ENCODE measurements around the gene SLC47A2. TPM values are rescaled to one million over a fixed set of nuclear protein-coding genes. Genes with fewer than 3 reads are reported as not detected.

Gene SLC47A2
- total RNA-seq, 1 donor from 2014 or later = 1.5 TPM

- peak; percentile 95 for DNase-seq
Observed at GRCh38 chr17:19727501-19728078, 11.2 kb upstream of the SLC47A2 start.

GRCh38 chr17:19726631-19727376 lies 10.4 kb upstream of the SLC47A2 start:
- DNase-seq = peak; percentile 45

GRCh38 chr17:19725486-19725885 lies 9.1 kb upstream of the SLC47A2 start:
- DNase-seq = no peak

GRCh38 chr17:19724501-19725420 lies 8.4 kb upstream of the SLC47A2 start:
- DNase-seq = no peak

DNA sequence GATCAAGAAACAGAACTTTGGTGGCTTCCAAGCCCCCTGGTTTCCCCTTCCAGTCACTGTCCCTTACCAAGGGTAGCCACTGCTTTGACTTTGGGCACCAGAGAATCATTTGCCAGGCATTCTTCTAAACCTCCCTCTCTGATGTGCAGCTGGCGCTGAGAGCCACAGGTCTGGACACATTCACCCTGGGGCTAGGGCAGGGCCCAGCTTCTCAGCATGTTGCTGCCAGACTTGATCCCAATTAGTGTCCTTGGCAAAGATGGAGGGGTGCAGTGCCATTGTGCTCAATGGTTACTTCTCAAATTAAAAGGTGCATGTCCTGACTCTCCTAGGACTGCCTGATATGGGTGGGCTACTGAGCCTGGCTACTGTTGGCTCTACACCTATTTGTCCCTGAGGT lies 7.6 kb upstream of the SLC47A2 start:
- DNase-seq = peak; percentile 46

DNA sequence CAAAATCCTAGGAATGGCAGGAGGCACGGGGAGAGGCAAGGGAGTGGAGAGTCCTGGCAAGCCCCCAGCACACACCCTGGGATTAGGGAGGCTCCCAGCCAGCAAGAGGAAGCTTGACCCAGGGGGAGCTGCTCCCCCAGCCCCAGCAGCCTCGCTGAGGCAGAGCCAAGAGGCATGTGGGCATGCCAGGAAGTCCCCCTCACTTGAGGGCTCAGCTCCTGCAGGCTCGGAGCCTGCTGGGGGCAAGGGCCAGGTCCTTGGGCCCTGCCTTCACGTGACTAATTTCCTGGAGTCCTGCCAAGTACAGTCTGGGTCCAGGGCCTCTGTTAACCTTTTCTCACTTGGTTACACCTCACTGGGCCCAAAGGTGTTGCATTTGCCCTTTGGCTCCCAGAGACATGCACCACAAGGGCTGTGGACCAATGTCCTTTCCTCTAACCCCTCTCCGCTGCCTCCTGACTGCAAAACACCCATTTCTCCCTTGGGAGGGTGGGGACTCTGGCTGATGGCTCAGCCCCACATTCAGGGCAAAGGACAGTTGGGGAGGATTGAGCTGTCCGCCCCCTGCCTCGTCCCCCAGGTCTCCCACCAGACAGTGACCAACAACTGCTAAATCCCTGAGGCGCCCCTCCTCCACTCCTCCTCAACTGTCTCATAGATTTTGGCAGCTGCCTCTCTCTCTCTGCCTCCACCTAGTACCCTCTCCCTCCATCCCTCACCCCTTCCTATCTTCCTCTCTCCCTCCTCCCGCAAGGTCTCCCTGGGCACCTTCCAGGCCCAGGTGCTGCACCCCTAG lies 4.4 kb upstream of the SLC47A2 start:
- peak; percentile 34 for DNase-seq

DNA sequence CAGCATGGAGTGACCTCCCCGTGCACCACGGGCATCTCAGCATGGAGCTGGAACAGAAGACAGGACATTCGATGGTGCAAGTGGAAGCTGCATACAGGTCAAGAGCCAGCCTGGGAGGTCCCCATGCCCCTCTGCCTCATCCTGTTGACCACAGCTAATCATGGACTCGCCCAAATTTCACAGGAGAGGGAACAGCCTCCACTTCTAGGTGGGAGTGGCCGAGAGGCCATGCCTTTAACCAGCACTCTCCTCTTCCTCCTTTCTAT lies 3.8 kb upstream of the SLC47A2 start:
- DNase-seq = no peak

GRCh38 chr17:19719355-19720209 lies 3.2 kb upstream of the SLC47A2 start:
- no peak for DNase-seq

DNA sequence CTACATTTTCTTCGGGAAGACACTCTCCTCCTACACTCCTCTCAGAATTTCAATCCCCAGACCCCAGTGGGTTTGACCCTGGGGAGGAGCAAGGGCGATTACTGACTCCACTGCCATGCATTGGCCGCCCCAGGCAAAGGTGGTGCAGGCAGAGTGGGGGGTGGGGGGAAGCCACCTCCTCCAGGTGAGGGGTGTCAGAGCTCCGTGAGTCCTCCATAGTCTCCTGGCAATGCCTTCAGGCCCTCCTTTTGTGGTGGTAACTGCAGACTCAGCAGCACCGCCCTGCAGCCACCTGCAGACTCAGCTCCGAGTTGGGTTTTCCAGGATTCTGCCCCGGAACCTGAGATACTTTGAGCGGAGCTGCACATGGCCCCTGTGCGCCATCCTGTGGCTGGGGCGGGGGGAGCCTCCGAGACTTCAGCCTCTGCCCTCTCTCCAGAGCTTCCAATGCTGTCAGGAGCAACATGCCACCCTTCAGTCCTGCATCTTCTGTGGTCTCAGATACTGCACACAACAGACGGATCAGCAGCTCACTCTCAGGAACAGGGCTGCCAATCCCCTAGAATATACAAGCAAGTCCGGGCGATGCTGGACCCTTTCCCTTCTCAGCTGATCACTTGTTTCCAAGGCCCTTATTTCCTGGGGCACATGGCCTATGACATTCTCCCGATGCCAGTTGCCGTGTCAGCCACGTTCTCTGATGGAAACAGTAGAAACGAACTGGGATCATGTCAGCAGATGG lies 2.4 kb upstream of the SLC47A2 start:
- no peak for DNase-seq

DNA sequence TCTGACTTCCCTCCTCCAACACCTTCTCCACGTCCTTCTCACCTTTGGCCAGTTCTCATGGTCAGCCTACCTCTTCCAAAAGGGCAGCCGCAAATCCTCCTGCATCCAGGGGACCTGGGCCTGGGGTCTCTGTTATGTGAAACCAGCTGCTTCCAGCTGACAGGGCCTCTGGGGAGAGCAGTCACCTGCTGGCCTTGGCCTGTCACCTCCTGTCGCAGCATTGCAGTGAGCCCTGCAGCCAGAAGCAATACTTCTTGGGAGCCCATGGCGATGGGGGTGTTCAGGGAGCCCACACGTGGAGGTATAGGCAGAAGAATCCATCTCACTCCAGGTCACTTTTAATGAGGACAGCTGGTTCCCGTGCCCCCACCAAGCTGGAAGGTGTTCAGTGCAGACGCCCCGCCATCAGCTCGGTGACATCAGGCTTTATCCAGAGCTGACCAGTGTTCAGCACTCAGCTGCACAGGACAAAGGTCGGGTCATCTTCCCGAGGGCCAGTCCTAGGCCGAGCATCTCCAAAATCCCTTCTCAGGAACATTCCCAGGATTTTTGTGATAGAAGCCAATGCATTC lies 1.7 kb upstream of the SLC47A2 start:
- DNase-seq = no peak

- no peak for DNase-seq
Observed at GRCh38 chr17:19717411-19717908, 1.1 kb upstream of the SLC47A2 start.

GRCh38 chr17:19717031-19717360 lies 612 bp upstream of the SLC47A2 start:
- DNase-seq = no peak

DNA sequence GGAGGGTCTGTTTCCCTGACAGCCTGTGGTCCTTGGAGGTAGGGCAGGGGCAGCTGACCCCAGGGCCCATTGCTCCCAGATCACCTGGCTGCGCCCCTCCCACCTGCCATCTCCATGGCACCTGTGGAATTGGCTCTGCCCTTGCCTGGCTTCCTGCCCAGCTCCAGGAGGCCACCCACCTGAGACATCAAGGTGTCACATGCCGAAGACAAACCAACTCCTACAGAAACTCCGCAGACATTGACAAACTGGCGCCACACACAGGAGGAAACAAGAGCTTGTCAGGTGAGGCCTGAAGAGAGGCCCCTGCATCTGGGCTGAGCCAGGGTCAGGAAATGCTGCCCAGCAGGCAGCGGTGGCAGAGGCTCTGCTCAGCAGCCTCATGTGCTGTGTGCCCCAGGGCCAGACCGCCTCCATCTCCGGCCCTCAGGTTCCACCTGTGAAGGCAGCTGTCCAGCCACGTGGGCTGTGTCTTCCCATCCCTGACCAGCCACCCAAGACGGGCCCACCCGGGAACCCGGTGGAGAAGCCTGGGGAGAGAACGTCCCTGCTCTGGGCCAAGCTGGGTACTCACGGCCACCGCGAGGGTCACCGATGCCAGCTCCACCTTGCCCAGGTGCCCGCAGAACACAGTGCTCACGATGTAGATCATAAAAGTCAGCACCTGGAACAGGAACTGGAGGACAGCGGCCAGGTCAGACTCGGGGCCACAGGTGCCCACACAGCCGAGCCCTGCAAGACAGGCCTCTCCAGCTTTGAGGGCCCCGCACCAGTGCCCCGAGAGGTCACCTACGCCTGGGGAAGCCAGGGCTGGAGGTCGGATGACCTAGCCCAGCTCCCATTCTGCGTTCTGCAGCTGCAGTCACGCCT lies 1.6 kb downstream of the SLC47A2 start:
- no peak for DNase-seq

DNA sequence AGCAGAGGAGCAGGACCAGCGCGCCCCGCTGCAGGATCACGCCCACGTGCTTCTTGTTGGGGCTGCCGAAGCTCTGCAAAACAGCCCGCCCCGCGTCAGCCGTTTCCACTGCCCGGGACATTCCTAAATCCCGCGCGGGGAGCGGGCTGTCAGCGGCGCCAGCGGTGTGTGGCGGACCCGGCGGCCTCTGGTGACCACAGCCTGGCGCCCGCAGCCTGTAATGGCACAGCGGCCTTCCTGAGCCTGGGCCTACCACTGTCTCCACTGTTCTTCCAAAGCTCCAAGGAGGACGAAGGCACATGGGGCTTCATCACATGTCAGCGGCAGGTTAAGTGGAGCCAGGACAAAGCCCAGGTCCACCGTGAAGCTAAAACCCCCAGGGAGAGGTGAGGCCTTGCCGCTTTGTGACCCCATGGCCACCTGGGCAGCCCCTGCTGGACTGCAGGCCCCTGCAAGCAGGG lies 2.5 kb downstream of the SLC47A2 start:
- no peak for DNase-seq

GRCh38 chr17:19713462-19713861 lies 2.9 kb downstream of the SLC47A2 start:
- no peak for DNase-seq

DNA sequence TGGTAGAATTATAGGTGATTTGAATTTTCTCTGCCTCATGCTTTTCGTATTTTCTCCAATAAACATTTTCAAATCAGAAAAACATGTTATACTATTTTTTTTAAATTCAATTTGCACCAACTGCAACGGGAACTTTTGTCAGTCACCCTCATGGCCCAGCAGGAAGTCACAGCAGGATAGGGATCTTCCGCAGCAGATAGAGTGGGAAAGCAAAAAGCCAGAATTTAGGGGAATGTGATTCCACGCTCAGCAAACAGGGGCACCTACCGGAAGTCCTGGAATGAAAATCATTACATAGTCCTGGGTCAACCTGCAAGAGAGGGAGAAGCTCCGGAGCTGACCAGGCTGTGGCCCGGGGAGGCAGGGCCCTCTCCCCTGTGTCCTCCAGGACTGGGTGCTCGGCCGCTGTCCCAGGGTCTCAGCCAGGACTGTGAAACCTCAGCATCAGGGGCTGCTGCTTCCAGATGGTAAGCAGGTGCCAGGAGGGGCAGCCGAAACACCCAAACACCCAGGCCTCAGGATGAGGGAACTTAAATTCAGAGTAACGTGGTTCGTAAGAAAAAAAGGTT lies 3.9 kb downstream of the SLC47A2 start:
- DNase-seq = no peak

DNA sequence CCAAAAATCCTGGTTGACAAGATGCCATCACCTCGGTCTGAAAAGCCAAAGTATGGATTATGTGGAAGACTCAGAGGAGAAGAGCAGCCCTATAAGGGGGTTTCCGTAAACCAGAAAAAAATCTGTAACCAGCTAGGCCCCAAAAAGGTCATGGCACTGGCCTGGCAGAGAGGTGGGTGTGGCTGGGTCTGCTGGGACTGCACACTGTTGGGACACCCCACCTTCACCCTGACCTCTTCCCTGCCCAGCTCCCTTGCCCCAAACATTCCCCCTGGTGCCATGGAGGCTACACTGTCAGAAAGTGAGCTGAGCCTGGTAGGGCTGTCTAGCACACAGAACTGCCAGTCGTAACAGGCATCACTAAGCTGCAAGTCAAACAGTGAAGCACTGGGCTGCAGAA lies 6.5 kb downstream of the SLC47A2 start:
- no peak for DNase-seq

DNA sequence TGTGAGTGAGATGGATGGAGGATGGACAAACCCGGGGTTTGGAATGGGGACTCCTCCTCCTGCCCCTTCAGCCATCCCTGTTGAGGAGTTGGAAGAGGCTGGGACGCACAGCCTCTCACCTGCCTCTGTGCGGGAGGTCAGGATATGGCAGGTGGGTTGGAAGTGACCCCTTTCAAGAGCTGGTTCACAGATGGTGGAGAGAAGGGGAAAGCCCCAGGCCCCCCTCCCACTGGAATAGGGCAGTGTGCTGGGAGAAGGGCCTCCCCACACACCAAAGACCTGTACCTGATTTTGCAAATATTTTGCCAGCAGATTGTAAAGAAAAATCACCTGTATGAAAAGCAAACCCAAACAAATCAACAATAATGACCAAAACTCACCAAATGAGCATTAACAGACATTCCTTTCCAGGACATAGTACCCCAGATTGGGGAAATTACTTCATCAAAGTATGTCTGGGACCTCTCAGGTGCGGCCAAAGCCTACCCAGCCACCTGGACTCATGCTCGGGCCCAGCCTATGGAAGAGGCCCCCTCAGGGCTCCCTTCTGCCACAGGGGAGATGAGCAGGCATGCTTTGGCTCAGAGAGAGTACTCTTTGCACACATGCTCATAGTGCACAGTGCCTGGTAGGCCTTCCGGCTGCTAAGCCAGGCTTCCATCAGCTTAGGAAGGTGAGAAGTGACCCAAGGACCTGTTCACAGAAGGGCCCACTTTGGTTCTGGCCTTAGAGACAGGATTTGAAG lies 7.8 kb downstream of the SLC47A2 start:
- DNase-seq = no peak

Data from tongue (tissue), 2 donors.